ENCODE data around the gene DHX35.

- no peak for TF ChIP-seq POLR2A (IDR thresholded peaks at IDR 0.05)
- TF ChIP-seq, protein P1, sequence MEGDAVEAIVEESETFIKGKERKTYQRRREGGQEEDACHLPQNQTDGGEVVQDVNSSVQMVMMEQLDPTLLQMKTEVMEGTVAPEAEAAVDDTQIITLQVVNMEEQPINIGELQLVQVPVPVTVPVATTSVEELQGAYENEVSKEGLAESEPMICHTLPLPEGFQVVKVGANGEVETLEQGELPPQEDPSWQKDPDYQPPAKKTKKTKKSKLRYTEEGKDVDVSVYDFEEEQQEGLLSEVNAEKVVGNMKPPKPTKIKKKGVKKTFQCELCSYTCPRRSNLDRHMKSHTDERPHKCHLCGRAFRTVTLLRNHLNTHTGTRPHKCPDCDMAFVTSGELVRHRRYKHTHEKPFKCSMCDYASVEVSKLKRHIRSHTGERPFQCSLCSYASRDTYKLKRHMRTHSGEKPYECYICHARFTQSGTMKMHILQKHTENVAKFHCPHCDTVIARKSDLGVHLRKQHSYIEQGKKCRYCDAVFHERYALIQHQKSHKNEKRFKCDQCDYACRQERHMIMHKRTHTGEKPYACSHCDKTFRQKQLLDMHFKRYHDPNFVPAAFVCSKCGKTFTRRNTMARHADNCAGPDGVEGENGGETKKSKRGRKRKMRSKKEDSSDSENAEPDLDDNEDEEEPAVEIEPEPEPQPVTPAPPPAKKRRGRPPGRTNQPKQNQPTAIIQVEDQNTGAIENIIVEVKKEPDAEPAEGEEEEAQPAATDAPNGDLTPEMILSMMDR (IDR thresholded peaks at IDR 0.05 in 4 of 5, conservative IDR thresholded peaks at IDR 0.05 in 1 of 5), result no peak
These were observed 70.9 kb downstream of the DHX35 start for GRCh38 chr20:39032997-39033396.

Data from gastrocnemius medialis (tissue), 4 donors.